ENCODE results near the gene CEP170B.

DNA sequence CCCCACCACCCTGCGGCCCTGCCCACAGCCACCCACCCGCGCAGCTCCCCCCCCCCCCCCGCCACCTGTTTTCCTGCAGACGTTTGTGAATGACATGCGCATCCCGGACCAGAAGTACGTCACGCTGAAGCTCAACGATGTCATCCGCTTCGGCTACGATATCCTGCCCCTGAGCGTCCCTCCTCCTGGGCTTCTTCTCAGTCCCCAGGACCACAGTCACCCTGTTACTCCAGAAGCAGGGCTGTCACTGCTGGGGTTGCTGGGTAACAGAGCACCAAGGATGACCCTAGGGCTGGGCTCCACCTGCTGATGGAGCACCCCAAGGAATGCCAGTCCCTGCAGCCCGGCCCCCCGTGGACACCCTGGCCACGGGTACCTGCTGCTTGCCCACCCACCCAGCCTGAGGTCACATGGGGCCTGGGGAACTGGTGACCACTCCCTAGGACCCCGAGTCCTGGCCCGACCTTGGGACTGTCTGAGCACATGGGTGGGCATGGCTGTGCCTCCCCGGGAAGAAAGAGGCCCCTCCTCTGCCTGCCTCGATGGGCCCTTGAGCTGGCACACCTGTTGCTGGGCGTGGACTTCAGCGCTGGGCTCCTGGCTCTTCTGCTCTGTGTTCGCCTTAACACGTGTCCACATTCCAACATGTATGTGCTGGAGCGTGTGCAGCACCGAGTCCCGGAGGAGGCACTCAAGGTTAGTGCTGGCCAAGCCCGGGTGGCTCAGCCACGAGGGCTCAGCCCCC is 12.9 kb downstream of the CEP170B start:
- TF ChIP-seq, protein P1, sequence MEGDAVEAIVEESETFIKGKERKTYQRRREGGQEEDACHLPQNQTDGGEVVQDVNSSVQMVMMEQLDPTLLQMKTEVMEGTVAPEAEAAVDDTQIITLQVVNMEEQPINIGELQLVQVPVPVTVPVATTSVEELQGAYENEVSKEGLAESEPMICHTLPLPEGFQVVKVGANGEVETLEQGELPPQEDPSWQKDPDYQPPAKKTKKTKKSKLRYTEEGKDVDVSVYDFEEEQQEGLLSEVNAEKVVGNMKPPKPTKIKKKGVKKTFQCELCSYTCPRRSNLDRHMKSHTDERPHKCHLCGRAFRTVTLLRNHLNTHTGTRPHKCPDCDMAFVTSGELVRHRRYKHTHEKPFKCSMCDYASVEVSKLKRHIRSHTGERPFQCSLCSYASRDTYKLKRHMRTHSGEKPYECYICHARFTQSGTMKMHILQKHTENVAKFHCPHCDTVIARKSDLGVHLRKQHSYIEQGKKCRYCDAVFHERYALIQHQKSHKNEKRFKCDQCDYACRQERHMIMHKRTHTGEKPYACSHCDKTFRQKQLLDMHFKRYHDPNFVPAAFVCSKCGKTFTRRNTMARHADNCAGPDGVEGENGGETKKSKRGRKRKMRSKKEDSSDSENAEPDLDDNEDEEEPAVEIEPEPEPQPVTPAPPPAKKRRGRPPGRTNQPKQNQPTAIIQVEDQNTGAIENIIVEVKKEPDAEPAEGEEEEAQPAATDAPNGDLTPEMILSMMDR (conservative IDR thresholded peaks at IDR 0.05; ENCODE audit: low read length) = no peak
- TF ChIP-seq EZH2phosphoT487 (IDR thresholded peaks at IDR 0.05; ENCODE audit: borderline replicate concordance) = no peak

Data from Loucy (cell line).